GM12874 (cell line): ENCODE data around the gene DTX3L.

ENCODE experiments used
- TF ChIP-seq, protein P1 (sequence below): IDR thresholded peaks from 2 replicates; pipeline ENCODE4 v1.5.1; 2011; ENCODE audit warnings: low read depth, mild to moderate bottlenecking, control low read depth, low read length, moderate library complexity; ENCODE audit not compliant: insufficient read depth

The DTX3L gene

DNA sequence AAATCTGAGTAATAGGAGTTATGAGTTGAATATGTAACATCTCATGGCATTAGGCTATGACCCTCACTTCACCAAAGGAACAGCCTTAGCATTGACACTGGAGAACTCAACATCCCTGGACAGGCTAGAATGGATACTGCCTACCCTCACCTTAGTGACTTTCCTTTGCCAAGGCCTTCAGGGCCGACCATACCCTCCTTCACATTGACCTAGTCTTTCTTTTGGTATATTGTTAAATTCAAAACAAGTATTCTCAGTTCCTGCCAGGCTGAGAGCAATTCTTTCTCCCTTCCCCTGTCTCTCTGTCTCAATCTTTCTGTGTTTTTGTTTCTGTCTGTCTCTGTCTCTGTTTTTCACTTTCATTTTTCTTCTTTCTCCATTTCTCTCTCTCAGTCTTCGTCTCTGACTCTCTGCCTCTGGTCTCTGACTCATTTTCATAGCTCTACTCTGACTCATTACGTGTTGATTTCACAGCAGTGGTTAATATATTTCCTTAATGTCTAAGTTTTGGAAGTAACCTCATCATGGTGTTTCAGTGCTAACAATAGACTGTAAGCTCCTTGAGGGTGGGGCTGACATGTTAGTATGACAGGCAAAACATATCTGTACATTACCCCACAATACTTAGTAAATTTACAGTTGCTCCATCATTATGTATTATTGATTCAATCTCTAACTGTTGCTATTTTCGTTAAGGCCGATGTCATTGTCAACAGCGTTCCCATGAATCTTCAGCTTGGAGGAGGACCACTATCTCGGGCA is 45.8 kb downstream of the DTX3L start:
- TF ChIP-seq, protein P1, sequence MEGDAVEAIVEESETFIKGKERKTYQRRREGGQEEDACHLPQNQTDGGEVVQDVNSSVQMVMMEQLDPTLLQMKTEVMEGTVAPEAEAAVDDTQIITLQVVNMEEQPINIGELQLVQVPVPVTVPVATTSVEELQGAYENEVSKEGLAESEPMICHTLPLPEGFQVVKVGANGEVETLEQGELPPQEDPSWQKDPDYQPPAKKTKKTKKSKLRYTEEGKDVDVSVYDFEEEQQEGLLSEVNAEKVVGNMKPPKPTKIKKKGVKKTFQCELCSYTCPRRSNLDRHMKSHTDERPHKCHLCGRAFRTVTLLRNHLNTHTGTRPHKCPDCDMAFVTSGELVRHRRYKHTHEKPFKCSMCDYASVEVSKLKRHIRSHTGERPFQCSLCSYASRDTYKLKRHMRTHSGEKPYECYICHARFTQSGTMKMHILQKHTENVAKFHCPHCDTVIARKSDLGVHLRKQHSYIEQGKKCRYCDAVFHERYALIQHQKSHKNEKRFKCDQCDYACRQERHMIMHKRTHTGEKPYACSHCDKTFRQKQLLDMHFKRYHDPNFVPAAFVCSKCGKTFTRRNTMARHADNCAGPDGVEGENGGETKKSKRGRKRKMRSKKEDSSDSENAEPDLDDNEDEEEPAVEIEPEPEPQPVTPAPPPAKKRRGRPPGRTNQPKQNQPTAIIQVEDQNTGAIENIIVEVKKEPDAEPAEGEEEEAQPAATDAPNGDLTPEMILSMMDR = no peak

DNA sequence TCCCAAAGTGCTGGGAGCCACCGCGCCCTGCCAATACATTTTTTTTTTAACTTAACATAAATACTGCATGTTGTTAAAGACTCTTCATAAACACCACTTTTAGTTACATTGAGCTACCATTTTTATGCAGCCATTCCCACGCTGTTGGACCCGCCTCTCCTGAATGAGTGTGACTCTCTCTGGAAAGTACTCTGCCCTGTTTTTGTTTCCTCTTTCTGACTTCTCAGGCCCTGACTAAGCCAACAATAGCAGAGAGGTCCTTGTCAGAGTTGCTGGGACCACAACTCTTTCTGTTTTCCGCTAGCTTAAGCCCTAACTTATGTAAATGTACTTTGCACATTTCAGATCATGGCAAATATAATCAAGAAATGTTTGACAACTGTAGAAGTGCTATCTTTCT is 48.6 kb downstream of the DTX3L start:
- TF ChIP-seq, protein P1 = no peak

DNA sequence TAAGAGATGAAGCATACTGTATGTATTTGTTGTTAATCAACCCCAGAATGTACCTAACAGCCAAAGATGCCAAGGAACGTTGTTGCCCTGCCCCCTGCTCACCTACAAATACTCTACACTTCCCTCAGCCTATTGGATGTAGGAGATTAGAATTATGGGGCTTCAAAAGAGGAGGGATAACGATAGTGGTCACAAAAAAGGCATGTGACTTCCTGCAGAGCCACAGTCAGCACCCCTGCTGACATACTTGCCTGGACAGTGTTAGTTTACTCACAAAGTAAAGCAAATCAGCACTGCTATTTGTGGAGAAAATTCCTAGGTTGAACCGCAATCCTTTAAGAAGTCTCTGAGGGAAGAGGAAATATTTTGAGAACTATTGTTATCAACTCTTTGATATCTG is 51.2 kb downstream of the DTX3L start:
- TF ChIP-seq, protein P1 = no peak

DNA sequence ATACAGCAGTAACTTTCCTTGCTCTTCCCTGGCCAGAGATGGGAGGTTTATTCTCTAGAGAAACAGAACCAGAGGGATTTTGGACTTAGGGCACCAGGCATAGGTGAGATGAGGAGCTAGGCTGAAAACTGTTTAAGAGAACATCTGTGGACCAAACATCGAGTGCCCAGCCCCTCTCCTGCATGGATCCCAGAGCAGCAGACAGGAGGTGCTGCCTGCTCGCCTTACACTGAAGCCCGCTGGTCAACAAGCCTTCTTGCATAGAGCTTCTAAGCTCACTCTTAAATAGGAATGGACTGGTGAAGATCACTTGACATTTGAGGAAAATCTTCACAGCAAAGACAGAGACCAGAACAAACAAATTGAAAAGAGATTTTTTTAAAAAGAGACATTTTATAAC is 54.5 kb downstream of the DTX3L start:
- TF ChIP-seq, protein P1 = no peak

DNA sequence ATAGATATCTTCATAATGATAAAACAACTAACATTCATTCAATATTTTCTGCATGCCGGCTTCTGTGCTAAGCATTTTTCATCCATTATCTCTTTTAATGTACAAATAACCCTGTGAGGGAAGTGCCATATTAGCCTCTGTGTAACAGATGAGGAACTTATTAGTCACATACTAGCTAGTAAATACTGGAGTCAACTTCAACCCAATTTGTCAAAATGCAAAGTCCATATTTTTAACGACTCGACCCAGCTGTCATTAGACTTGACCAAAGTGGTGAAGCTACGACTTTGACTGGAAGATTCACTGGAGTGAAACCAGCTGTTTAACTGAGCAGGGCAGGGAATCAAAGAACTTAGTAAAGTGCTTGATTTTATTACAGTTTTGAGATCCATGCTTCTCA is 54.9 kb downstream of the DTX3L start:
- TF ChIP-seq, protein P1 = no peak

DNA sequence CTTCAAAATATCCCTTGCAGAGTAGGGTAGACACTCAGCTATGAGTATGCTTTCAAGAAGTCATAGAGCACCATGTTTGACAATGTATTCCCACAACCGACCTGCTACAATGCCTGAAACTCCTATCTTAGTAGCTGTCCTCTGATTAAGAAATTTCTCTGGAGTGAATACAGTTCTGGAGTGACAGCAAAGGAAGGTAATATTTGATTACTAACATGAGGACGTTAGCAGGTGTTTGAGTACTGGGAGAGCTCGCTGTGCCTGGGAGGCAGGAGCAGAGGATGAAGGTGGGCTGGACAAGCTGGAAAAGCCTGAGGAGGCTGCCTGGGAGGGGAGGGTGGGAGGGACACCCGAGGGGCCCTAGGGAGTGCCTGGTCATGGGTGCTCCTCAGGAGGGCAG is 56.3 kb downstream of the DTX3L start:
- TF ChIP-seq, protein P1 = no peak

DNA sequence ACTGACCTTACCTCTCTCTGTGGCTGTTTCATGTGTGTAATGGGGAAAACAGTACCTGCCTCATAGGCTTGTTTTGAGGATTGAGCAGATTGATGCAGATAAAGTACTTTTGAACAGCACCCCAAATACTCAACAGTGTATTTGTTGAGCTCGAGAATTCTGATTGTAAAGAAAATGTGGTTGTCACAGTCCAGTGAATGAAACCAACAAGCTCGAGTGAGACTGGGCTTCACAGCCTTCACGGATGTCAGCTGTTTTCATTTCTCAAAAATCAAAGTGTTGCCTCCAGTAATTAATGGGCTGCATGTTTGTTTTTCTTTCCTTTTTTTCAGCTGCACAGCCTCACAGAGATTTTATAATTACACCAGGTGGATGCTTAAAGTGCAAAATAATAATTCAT is 57.0 kb downstream of the DTX3L start:
- TF ChIP-seq, protein P1 = no peak
